Stomach smooth muscle (tissue), 2 donors: Measurements from ENCODE around the gene APEX1.
"Not testable (repeated sequence)": the region's sequence is repeated elsewhere in the genome, so short reads cannot be mapped to it uniquely, and the experiment has no call there.

ENCODE experiments used
- H3K27ac ChIP-seq: one replicate; pipeline ENCODE4 v1.7.0; 2013; ENCODE audit warnings: mild to moderate bottlenecking, low read length, inconsistent platforms
- H3K27me3 ChIP-seq, 2 donors: one replicate each; pipeline ENCODE4 v1.7.0; 2013; ENCODE audit warnings: low read length in 2 of 2; ENCODE audit not compliant: insufficient read depth in 2 of 2, control insufficient read depth in 1 of 2
- H3K36me3 ChIP-seq, 2 donors: one replicate each; pipeline ENCODE4 v1.7.0; 2013; ENCODE audit warnings: low read length in 2 of 2; ENCODE audit not compliant: control insufficient read depth in 2 of 2, insufficient read depth in 2 of 2
- H3K4me1 ChIP-seq: one replicate; pipeline ENCODE4 v1.7.0; 2013; ENCODE audit warnings: low read length; ENCODE audit not compliant: control insufficient read depth, insufficient read depth
- H3K4me3 ChIP-seq, 2 donors: one replicate each; pipeline ENCODE4 v1.7.0; 2013; ENCODE audit warnings: low read length in 2 of 2
- H3K9ac ChIP-seq, 2 donors: one replicate each; pipeline ENCODE4 v1.7.0; 2013; ENCODE audit warnings: low read length in 2 of 2, mild to moderate bottlenecking in 1 of 2
- H3K9me3 ChIP-seq, 2 donors: one replicate each; pipeline ENCODE4 v1.7.0; 2013; ENCODE audit warnings: low read length in 2 of 2; ENCODE audit not compliant: control insufficient read depth in 2 of 2
- donor health status: healthy.
- donor health status: Pancreatic carcinoma.

Gene APEX1

DNA sequence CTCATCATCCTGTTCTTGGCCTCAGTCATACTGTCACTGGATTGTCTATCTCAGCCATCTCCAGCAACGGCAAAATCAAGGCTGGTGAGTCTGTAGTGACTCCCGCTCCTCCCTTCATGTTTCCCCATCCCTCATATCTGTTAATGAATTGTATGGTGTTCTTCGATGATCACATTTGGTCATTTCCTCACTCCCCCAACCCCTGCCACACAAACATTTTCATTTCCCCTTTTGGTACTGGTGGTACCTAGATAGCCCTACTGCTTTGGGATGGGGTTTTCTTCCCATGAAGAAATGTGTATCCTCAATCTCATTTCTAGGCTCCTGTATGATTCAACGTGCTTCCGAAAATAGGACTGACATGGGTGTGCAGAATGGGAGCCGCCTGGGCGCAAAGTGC lies 16.4 kb upstream of the APEX1 start:
- no peaks in the 10 kb centered on the region for H3K9me3 ChIP-seq
- H3K27me3 ChIP-seq: peaks cover 0 to 7% of the 10 kb centered on the region in 2 donors
- H3K4me1 ChIP-seq: peaks cover 3% of the 10 kb centered on the region
- H3K36me3 ChIP-seq: no peaks in the 10 kb centered on the region
- no peak overlapping the region for H3K4me3 ChIP-seq
- H3K9ac ChIP-seq: no peak overlapping the region
- H3K27ac ChIP-seq: no peak overlapping the region

DNA sequence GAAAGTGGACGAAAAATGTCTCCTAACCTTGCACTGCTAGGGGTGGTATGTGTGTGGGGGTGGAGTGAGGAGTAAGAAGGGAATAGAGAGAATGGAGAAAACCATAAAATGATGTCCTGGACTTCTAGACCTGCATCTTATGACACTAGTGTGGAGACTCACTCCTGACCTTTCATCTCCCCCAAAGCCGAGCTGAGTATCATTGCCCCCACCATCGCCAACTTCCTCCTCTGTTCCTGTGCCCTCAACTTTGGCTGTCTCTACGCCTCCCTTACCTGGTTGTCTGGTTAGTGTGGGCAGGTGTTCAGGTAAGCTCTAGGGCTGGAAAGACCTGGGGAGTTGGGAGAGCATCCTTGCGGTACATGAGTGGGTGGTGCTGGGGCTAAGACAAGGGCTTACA lies 14.6 kb upstream of the APEX1 start:
- no peaks in the 10 kb centered on the region for H3K9me3 ChIP-seq
- peaks cover 0 to 1% of the 10 kb centered on the region in 2 donors for H3K36me3 ChIP-seq
- no peak overlapping the region for H3K9ac ChIP-seq
- peaks cover 0 to 4% of the 10 kb centered on the region in 2 donors for H3K27me3 ChIP-seq
- peaks cover 3% of the 10 kb centered on the region for H3K4me1 ChIP-seq
- no peak overlapping the region for H3K27ac ChIP-seq
- H3K4me3 ChIP-seq: no peak overlapping the region

DNA sequence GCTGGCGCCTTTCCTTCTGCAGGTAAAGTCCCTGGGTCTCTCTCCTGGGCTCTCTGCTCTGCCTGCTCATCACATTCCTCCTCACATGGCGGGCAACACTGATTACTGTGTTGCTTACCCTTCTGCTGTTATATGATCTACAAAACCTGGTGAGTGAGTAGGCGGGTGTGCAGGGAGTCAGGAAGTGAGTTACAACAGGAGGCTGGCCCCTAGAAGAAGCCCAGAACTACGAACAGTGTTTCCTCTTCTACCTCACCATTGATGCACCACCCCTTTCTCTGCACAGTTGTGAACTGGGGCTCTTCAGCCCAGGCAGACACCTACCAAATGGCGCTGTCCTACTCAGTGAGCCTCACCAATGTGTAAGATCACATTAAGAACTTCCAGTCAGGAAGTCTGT lies 14.1 kb upstream of the APEX1 start:
- Histone ChIP-seq H3K4me3 (no peak overlapping the region), H3K27me3 (peaks cover 0 to 2% of the 10 kb centered on the region in 2 donors), H3K9ac (no peak overlapping the region), H3K27ac (no peak overlapping the region), H3K4me1 (peaks cover under 1% of the 10 kb centered on the region), H3K36me3 (peaks cover 3 to 5% of the 10 kb centered on the region in 2 donors), H3K9me3 (no peaks in the 10 kb centered on the region)

DNA sequence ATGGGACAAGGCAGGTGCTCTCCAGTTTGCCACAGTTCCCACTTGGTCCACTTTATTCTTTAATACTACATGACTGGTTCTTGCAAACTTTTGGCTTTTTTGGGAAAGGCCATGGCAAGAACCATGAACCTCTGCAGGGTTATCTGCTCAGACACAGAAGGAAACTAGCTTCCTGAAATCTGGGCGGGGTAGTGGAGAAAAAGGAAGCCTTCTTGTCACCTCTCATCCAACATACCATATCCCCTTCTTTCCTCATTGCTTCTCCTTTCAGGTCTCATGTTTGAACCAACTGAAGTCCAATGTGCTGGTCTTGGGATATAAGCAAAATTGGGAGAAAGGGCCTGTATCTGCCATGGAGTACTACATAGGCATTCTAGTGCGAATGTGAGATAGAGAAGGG lies 13.6 kb upstream of the APEX1 start:
- Histone ChIP-seq H3K9me3 (no peaks in the 10 kb centered on the region), H3K27ac (no peak overlapping the region), H3K9ac (no peak overlapping the region), H3K4me3 (no peak overlapping the region), H3K27me3 (peaks cover 0 to 2% of the 10 kb centered on the region in 2 donors), H3K4me1 (no peaks in the 10 kb centered on the region), H3K36me3 (peaks cover 8 to 11% of the 10 kb centered on the region in 2 donors)

DNA sequence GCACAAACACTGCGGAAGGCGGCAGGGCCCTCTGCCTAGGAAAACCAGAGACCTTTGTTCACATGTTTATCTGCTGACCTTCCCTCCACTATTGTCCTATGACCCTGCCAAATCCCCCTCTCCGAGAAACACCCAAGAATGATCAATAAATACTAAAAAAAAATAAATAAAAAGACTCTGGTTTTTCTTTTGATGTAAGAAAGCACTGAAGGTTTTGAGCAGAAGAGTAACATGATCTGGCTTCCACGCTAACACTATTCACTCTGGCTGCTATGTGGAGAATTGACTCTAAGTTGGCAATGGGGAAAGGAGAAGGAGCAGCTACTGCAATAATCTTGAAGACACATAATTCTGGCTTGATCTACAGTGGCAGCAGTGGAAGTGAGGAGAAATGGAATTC lies 11.4 kb upstream of the APEX1 start:
- H3K27ac ChIP-seq: not testable (repeated sequence)
- H3K36me3 ChIP-seq: peaks cover 26 to 30% of the 10 kb centered on the region in 2 donors

DNA sequence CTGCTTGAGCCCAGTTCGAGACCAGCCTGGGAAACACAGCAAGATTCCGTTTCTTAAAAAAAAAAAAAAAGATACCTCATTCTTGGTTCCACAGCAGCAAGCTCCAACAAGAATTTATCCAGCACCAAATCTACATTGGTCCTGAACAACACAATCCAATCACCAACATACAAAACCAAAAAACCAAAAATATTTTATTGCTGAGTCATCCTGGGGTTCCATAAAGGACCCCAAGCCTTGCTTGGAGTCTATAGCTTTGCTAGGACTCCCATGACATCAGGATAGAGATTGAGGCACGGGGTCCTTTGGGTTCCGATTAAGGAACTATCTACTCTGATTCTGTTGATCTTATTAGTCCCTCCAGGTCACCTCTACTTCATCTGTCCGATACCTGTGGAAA lies 8.1 kb upstream of the APEX1 start:
- Histone ChIP-seq H3K9ac (no peak overlapping the region), H3K27ac (no peak overlapping the region), H3K9me3 (no peaks in the 10 kb centered on the region), H3K27me3 (no peaks in the 10 kb centered on the region), H3K4me3 (no peak overlapping the region), H3K4me1 (no peaks in the 10 kb centered on the region), H3K36me3 (peaks cover 45 to 48% of the 10 kb centered on the region in 2 donors)

More for the DNA sequence above, 11.4 kb upstream of the APEX1 start:
- not testable (repeated sequence) for H3K9me3 ChIP-seq, H3K4me1 ChIP-seq, H3K4me3 ChIP-seq, H3K9ac ChIP-seq, H3K27me3 ChIP-seq

DNA sequence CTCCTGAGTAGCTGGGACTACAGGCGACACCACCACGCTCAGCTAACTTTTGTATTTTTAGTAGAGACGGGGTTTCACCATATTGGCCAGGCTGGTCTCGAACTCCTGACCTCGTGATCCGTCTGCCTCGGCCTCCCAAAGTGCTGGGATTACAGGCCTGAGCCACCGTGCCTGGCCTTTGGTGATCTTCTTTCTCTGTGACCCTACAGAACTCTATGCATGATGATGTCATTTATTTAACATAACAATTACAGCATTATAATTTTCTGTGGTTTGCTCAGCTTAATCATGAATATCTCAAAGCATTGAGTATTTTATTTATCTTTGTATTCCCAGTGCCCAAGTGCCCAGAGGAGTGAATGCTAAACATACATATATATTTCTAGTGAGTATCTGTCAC lies 2.2 kb upstream of the APEX1 start:
- not testable (repeated sequence) for H3K9ac ChIP-seq, H3K4me3 ChIP-seq, H3K27me3 ChIP-seq, H3K9me3 ChIP-seq, H3K27ac ChIP-seq
- H3K36me3 ChIP-seq: peaks cover 39 to 42% of the 10 kb centered on the region in 2 donors
- peaks cover 17% of the 10 kb centered on the region for H3K4me1 ChIP-seq

DNA sequence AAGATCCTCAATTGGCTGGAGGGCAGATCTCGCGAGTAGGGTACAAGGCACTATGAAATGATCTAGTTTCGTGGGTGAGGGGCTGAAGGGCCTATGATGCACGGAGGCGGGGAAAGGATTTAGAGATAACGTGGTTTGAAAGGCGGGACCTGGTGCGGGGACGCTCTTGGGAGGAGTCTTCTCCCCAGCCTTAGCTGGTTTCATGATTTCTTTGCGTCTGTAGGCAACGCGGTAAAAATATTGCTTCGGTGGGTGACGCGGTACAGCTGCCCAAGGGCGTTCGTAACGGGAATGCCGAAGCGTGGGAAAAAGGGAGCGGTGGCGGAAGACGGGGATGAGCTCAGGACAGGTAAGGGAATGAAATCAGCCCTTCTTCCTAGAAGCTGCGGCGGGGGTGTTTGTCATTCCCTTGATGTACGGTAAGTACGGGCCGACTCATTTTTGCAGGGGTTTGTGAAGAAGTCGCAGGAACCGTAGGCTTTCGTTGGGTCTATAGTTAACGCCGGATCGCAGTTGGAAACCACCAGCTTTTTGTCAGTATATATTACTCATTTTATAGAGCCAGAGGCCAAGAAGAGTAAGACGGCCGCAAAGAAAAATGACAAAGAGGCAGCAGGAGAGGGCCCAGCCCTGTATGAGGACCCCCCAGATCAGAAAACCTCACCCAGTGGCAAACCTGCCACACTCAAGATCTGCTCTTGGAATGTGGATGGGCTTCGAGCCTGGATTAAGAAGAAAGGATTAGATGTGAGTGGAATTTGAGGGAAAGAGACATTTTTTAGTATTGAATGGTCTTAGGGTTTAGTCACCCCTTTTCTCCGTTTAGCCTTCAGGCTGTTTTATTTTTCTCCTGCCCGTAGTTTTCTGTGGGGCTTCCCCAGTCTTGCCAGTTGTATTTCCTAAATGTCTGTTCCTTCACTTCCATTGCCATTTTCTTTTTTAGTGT lies 602 bp downstream of the APEX1 start:
- peaks cover 33 to 34% of the 10 kb centered on the region in 2 donors for H3K36me3 ChIP-seq
- H3K4me1 ChIP-seq: peaks cover 39% of the 10 kb centered on the region
- no peaks in the 10 kb centered on the region for H3K27me3 ChIP-seq
- no peaks in the 10 kb centered on the region for H3K9me3 ChIP-seq
- H3K27ac ChIP-seq: peak overlapping the region; percentile 94
- H3K9ac ChIP-seq: peak overlapping the region; percentile 95 to 97
- peak overlapping the region; percentile 97 to 98 for H3K4me3 ChIP-seq

DNA sequence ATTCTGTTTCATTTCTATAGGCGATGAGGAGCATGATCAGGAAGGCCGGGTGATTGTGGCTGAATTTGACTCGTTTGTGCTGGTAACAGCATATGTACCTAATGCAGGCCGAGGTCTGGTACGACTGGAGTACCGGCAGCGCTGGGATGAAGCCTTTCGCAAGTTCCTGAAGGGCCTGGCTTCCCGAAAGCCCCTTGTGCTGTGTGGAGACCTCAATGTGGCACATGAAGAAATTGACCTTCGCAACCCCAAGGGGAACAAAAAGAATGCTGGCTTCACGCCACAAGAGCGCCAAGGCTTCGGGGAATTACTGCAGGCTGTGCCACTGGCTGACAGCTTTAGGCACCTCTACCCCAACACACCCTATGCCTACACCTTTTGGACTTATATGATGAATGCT lies 1.9 kb downstream of the APEX1 start:
- H3K27me3 ChIP-seq: no peaks in the 10 kb centered on the region
- no peaks in the 10 kb centered on the region for H3K9me3 ChIP-seq
- H3K4me3 ChIP-seq: no peak overlapping the region
- H3K9ac ChIP-seq: no peak overlapping the region
- peaks cover 45% of the 10 kb centered on the region for H3K4me1 ChIP-seq
- H3K36me3 ChIP-seq: peaks cover 30 to 31% of the 10 kb centered on the region in 2 donors
- H3K27ac ChIP-seq: no peak overlapping the region

DNA sequence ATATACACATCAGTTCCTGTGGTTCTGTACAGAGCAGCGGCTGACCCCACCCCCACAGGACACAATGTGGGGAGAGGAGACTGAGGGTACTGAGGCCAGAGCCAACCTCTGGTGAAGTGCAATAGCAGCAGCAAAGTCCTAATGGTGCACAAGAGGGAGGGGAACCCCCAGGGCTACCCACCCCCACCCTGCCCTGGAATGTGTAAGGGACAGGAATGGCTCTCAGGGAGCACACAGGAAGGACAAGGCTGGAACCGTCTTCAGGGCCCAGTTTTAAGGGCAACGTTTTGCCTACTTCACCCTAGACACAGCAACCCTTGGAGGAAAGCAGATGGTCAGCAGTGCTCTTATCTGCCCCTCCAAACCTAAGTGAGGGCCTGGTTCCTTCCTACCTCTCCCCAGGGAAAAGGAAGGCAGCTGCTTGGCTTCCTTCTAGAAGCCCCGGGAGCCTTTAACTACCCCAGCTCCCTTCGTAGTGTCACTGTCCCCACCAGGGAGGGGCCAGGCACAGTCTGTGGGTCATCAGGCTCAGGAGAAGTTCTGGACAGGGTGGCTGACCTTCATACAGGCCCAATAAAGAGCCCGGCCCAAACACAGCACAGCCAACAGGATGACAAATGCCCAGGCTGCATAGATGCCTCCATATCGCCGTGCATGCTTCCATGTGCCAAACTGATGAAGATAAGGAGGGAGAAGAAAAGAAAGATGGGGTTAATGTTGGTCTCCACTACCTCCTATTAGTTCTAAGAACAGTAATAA lies 3.2 kb downstream of the APEX1 start:
- no peak overlapping the region for H3K27ac ChIP-seq
- H3K9ac ChIP-seq: no peak overlapping the region
- no peaks in the 10 kb centered on the region for H3K9me3 ChIP-seq
- H3K4me3 ChIP-seq: no peak overlapping the region
- no peaks in the 10 kb centered on the region for H3K27me3 ChIP-seq
- H3K36me3 ChIP-seq: peaks cover 26 to 27% of the 10 kb centered on the region in 2 donors
- peaks cover 46% of the 10 kb centered on the region for H3K4me1 ChIP-seq
